GM21786 (cell line): ENCODE data around the gene ZFAND2B.

Experiments
- ATAC-seq: cut with Tn5 transposase; IDR thresholded peaks from one replicate; pipeline ENCODE4 v1.9.1; 2021; ENCODE audit not compliant: unreplicated experiment

The ZFAND2B gene

DNA sequence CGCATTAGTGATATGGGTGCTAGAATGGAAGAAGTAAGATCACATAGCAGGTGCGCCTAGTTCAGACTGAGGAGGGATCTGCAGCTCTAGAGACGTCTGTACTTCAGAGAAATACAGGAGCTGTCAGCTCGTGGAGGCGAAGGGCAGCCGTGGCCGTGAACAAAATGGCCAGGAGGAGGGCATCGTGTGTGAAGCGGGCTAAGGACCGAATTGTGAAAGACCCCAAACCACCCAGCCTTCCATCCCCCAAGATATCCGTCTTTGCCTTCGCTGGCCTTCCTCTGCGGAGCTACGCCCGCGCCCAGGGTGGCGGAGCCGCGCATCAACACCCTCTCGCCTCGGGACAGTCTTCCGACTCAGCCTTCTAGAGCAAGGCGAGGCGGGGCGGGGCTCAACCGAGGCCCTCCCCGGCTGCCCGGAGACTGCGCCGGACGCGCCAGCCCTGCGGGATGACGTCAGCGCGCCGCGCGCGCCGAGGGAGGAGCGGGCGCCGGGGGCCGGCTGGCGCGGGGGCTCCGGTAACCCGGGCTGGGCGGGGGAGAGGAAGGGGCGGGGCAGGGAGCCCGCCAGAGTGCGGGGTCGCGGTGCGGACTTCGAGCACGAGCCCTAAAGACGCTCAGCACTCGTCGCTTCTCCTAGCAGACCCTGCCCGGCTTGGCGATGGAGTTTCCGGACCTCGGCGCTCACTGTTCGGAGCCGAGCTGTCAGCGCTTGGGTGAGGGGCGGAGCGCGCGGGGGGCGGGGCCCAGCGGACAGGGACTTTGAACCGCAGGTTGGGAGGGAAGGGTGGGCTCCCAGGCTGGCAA, at the start of gene ZFAND2B:
Gene ZFAND2B (plus strand): TSS at position 455 of the 806 bp plus-strand sequence. CDS start 206 bp downstream, at position 661.
- peak; percentile 98 for ATAC-seq

- ATAC-seq = no peak
These were observed 49.2 kb upstream of the ZFAND2B start for GRCh38 chr2:219157396-219157795.

DNA sequence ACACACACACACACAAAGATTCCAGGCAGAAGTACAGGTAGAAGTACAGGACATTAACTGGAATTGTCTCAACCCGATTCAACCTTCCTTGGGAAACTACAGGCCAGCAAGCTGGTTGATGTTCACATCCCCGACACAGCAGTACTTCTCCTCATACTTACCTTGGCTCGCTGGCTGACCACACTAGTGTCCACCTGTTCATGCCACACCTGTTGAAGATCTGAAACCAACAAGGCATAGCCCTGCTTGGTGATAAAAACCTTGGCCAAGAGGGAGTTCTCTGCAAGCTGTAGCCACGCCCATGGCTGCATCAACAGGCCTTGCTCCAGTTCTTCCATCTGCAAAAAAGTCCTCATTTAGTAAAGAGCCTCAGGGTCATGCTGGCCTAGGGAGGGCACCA, 48.6 kb upstream of the ZFAND2B start:
- no peak for ATAC-seq

DNA sequence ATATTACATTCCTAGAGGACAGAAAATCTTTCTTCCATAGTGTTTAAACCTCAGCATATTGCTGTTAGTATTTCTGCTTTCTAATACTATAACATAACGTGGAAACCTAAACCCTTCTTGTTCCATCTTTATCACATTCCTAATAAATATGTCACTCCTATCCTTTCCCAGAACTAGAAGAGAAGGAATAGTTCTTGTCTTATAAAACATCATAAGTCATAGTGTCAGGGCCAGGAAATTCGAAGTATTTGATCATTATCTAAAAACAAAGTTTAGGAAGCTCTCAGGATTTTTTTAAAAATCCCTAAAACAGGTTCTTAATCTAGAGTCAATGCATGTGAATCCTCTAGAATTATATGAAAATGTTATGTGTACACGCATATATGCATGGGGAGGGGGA, 48.0 kb upstream of the ZFAND2B start:
- ATAC-seq = no peak

DNA sequence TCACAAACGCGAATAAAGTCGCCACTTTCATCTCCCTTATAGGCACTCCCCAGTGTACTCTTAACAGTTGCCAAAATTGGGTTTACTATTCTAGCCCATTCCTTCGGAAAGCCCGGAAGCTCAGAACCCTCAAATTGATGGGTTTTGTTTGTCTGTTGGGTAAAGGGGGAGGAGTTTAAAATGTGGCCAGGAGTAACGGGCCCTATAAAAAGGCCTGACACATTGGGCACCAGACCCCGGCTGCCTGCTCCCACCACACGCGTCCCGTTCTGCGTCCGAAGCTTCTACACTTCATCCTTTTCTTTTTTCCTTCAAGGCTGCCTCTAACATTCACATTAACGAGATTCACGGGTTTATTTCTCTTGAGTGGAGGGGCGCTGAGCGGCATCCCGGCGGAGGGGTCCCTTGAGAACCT, 46.8 kb upstream of the ZFAND2B start:
- ATAC-seq = no peak

GRCh38 chr2:219160186-219161017, 46.2 kb upstream of the ZFAND2B start, which contains the start of gene NHEJ1:
Gene NHEJ1, minus strand, starts transcription at chr2:219160815. Its CDS starts 2,453 bp downstream, at chr2:219158362.
- peak; percentile 83 for ATAC-seq

DNA sequence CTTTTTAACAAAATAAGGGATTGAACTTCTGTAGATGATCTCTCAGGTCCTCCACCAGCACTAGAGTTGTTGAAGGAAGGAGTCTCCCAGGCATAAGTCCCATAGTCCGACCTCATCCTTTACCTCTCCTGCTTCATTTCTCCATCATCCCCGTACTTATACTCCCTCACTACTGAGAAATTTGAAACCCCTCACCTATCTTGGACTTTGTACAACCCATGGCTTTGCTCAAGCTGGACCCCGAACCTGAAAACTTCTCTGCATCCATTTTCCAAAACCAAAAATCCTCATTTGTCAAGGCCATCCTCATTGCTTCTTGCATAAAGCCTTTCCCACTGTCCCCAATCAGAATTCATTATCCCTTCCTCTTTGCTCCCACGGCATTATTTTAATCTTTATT, 45.5 kb upstream of the ZFAND2B start:
- ATAC-seq = no peak

DNA sequence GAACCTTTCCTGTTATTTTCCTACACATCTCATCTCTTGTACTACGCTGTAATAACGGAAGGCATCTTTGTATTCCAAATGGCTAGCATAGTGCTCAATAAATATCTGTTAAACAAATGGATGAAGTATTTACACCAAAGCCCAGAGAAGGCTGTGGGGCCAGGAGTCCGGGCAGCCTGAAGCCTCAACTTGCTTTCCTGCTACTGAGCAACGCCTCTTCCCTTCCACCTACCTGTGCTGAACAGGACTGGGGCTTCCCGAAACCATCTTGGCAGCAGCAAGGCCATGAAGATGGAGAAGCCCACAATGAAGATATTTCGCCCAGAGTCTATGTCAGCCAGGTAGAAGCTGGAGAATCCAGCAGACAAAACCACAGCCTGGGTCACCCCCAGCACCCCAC, 43.4 kb upstream of the ZFAND2B start:
- no peak for ATAC-seq

GRCh38 chr2:219165058-219165911, 41.3 kb upstream of the ZFAND2B start:
- no peak for ATAC-seq

GRCh38 chr2:219167997-219168396, 38.6 kb upstream of the ZFAND2B start:
- no peak for ATAC-seq

- peak; percentile 50 for ATAC-seq
These were observed 38.1 kb upstream of the ZFAND2B start for GRCh38 chr2:219168526-219168925.

- ATAC-seq = no peak
These were observed 37.6 kb upstream of the ZFAND2B start for GRCh38 chr2:219168932-219169331.

DNA sequence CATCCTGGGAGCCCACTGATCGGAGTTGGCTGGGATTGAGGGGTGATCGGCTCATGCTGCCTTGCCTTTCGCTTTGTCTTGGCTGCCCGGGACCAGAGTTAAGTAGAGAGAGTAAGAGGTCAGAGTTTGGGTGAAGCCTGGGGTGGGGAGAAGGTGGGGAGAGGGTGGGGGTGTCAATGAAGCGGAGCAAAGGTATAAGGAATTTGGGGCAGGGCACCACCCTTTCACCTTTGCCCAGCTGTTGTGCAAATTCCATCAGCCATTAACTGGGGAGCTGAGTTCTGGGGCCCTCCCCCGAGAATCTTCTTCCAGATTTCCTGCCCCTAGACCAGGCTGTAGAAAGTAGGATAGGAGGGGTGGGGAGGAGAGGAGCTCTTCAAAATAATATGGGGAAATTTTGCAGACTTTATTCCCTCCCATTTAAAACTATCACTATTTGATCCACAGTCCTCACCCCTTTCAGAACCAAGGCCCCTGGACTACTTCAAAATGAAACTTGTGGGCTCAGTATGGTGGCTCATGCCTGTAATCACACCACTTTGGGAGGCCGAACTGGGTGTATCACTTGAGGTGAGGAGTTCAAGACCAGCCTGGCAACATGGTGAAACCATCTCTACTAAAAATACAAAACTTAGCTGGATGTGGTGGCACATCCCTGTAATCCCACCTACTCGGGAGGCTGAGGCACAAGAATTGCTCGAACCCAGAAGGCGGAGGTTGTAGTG, 36.5 kb upstream of the ZFAND2B start, which contains the start of gene SLC23A3:
Gene SLC23A3 (minus strand): TSS at position 100 of the 725 bp plus-strand sequence. CDS start 45 bp downstream, at position 55.
- no peak for ATAC-seq

- no peak for ATAC-seq
These were observed 35.3 kb upstream of the ZFAND2B start for GRCh38 chr2:219171231-219171651.

DNA sequence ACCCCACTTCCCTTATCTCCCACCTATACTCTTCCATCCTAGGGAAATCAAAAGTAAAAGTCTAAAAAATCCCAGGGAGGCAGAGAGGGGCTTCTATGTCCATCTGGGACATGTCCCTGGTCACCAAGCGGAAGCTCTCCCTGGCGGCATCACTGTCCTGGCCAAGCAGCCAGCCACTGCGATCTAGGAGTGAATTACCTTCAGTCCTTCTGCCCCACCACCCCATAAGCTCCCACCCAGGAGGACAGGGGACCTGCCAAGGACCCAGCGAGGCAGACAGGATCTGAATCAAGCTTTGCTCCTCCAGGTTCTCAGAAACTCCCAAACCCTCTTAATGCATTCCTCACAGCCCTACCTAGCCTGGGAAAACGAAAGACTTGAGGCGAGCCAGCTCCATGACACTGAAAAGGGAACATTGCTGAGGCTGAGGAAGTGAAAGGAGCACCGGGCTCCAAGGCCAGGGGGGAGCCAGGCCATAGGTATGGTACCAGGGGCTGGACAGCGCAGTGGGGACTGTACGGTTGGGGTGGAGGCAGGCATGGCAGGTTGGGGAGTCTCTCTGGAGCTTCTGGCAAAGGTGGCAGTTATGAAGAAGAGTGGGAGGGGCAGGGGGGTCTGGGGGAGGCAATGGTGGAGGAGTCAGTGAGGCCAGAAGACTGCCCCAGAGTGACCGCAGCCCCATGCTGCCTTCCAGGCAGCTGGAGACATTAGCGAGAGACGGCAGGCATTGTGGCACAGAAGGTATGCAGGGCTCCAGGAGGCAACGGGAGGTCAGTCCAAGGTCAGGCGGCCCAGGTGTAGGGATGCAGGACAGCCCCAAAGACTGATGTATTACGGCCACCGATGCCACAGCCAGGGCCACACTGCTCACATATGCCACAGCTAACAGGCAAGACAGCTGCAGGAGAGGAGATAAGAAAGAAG, 34.1 kb upstream of the ZFAND2B start:
- ATAC-seq = no peak

- no peak for ATAC-seq
These were observed 33.4 kb upstream of the ZFAND2B start for GRCh38 chr2:219173176-219173575.

DNA sequence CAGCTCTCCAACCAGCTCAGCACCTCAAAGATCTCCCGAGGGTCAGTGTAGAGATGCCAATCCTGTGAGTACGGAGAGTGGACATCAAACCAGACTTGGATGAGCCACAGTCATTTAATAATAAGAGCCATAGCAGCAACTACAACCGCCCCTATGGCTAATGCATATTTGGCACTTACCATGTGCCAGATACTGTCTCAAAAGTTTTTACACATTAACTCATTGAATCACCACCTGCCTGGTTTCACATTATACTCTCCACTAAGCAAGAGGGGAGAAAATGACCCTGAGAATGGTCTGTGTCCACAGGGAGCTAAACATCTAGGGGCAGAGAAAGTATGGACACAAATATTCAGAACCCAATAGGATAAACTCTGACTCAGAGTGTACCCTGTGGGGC, 32.4 kb upstream of the ZFAND2B start:
- no peak for ATAC-seq

DNA sequence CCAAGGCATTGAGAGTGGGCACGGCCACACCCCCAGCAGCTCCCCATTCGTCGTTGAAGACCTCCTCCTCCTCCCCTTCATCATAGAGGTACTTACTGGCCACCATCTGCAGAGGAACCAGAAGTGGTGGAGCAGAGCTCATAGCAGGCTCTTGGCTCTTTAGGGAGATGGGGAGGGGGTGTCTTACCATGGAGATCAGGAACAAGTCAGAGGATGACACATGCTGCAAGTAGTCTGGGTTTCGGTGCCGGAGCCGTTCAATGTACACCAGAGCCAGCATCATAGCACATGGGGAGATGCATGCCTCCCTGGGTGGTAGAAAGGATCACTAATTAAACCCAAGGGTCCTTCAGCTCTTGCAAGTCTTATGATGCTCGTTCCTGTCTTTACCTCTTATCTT, 31.8 kb upstream of the ZFAND2B start:
- ATAC-seq = no peak

GRCh38 chr2:219175486-219175885, 31.1 kb upstream of the ZFAND2B start:
- no peak for ATAC-seq
